Loucy (cell line): ENCODE data around the gene PFDN1.

Experiments
- H2AFZ ChIP-seq: fragments of 200-600 bp; sonication (generic); 2 replicates; pipeline ENCODE4 v1.6.0; 2016; ENCODE audit warnings: antibody characterized with exemption, mild to moderate bottlenecking, low read length, moderate library complexity
- H3F3A ChIP-seq: fragments of 200-600 bp; 2 replicates; pipeline ENCODE4 v1.6.0; 2016; ENCODE audit warnings: antibody characterized with exemption, low read depth, mild to moderate bottlenecking
- H3K27me3 ChIP-seq: fragments of 200-600 bp; sonication (generic); 2 replicates; pipeline ENCODE4 v1.6.1; 2014; ENCODE audit warnings: low read length, mild to moderate bottlenecking; ENCODE audit not compliant: insufficient read depth, poor library complexity, severe bottlenecking
- H3K36me3 ChIP-seq: fragments of 200-600 bp; sonication (generic); 2 replicates; pipeline ENCODE4 v1.6.1; 2016; ENCODE audit warnings: low read length; ENCODE audit not compliant: insufficient read depth
- H3K4me1 ChIP-seq: fragments of 200-600 bp; sonication (generic); 2 replicates; pipeline ENCODE4 v1.5.1; 2014; ENCODE audit warnings: low read length, mild to moderate bottlenecking; ENCODE audit not compliant: insufficient read depth, poor library complexity, severe bottlenecking
- H3K4me2 ChIP-seq: fragments of 200-600 bp; sonication (generic); 2 replicates; pipeline ENCODE4 v1.6.0; 2014; ENCODE audit warnings: antibody characterized with exemption, low read length, low read depth, mild to moderate bottlenecking; ENCODE audit not compliant: poor library complexity, severe bottlenecking
- H3K4me3 ChIP-seq: fragments of 200-600 bp; sonication (generic); 2 replicates; pipeline ENCODE4 v1.5.1; 2014; ENCODE audit warnings: low read length, mild to moderate bottlenecking, mixed read lengths; ENCODE audit not compliant: poor library complexity, severe bottlenecking
- H3K79me2 ChIP-seq: fragments of 200-600 bp; sonication (generic); 2 replicates; pipeline ENCODE4 v1.6.1; 2014; ENCODE audit warnings: low read length; ENCODE audit not compliant: insufficient read depth
- H3K9ac ChIP-seq: fragments of 200-600 bp; sonication (generic); 2 replicates; pipeline ENCODE4 v1.6.0; 2014; ENCODE audit warnings: mild to moderate bottlenecking, low read depth, low read length, moderate library complexity; ENCODE audit not compliant: poor library complexity, severe bottlenecking
- H3K9me2 ChIP-seq: fragments of 200-600 bp; sonication (generic); replicated peaks from 2 replicates; pipeline ENCODE4 v1.6.1; 2016; ENCODE audit warnings: low read depth, low read length, mixed read lengths
- H3K9me3 ChIP-seq: fragments of 200-600 bp; sonication (generic); 2 replicates; pipeline ENCODE4 v1.6.1; 2014; ENCODE audit warnings: mild to moderate bottlenecking, antibody characterized with exemption, low read length, low read depth; ENCODE audit not compliant: insufficient read depth
- H4K20me1 ChIP-seq: fragments of 200-600 bp; sonication (generic); 2 replicates; pipeline ENCODE4 v1.6.0; 2014; ENCODE audit warnings: antibody characterized with exemption, low read length, mild to moderate bottlenecking; ENCODE audit not compliant: insufficient read depth, poor library complexity, severe bottlenecking
- CTCF ChIP-seq: fragments of 200-600 bp; sonication (generic); conservative IDR thresholded peaks from 2 replicates; pipeline ENCODE4 v1.5.1; 2014; ENCODE audit warnings: mild to moderate bottlenecking, antibody characterized with exemption, low read length
- EZH2phosphoT487 ChIP-seq: fragments of 200-600 bp; IDR thresholded peaks from 2 replicates; pipeline ENCODE4 v1.6.1; 2018; ENCODE audit warnings: antibody characterized with exemption, mild to moderate bottlenecking, moderate library complexity, borderline replicate concordance

PFDN1 gene

GRCh38 chr5:140213370-140213983 lies 89.4 kb downstream of the PFDN1 start:
- Histone ChIP-seq H3K79me2 (no peaks in the 10 kb centered on the region), H3K4me2 (no peak overlapping the region), H3K27me3 (no peaks in the 10 kb centered on the region), H3K9me2 (no peaks in the 10 kb centered on the region), H3K36me3 (no peaks in the 10 kb centered on the region), H4K20me1 (no peaks in the 10 kb centered on the region), H3K4me3 (no peak overlapping the region), H3F3A (no peaks in the 10 kb centered on the region), H3K4me1 (peaks cover 12% of the 10 kb centered on the region), H2AFZ (no peak overlapping the region), H3K9me3 (no peaks in the 10 kb centered on the region), H3K9ac (no peak overlapping the region)
- TF ChIP-seq EZH2phosphoT487 (no peak), CTCF (no peak)

- no peaks in the 10 kb centered on the region for H3K79me2 ChIP-seq
- no peak overlapping the region for H3K9ac ChIP-seq
- no peaks in the 10 kb centered on the region for H3K27me3 ChIP-seq
- H3K4me1 ChIP-seq: no peaks in the 10 kb centered on the region
- no peak overlapping the region for H3K4me2 ChIP-seq
- no peaks in the 10 kb centered on the region for H4K20me1 ChIP-seq
- TF ChIP-seq CTCF (no peak), EZH2phosphoT487 (no peak)
- H3K9me3 ChIP-seq: no peaks in the 10 kb centered on the region
- no peak overlapping the region for H2AFZ ChIP-seq
- no peaks in the 10 kb centered on the region for H3K36me3 ChIP-seq
- no peak overlapping the region for H3K4me3 ChIP-seq
- H3K9me2 ChIP-seq: no peaks in the 10 kb centered on the region
- no peaks in the 10 kb centered on the region for H3F3A ChIP-seq
Measured at GRCh38 chr5:140208065-140208464, 94.8 kb downstream of the PFDN1 start.

GRCh38 chr5:140207250-140207964 lies 95.5 kb downstream of the PFDN1 start:
- Histone ChIP-seq H4K20me1 (no peaks in the 10 kb centered on the region), H3K27me3 (no peaks in the 10 kb centered on the region), H3K9ac (no peak overlapping the region), H3K36me3 (no peaks in the 10 kb centered on the region), H3K4me1 (no peaks in the 10 kb centered on the region), H3F3A (no peaks in the 10 kb centered on the region), H2AFZ (no peak overlapping the region), H3K79me2 (no peaks in the 10 kb centered on the region), H3K4me3 (no peak overlapping the region), H3K9me2 (no peaks in the 10 kb centered on the region), H3K9me3 (no peaks in the 10 kb centered on the region), H3K4me2 (no peak overlapping the region)
- TF ChIP-seq CTCF (no peak), EZH2phosphoT487 (no peak)
